PC-3 (cell line): ENCODE data around the gene MAMDC2. TPM values are rescaled to one million over a fixed set of nuclear protein-coding genes. Genes with fewer than 3 reads are reported as not detected.

Experiments
- ATAC-seq: fragments of 200-7000 bp; cut with Tn5 transposase; 2 replicates; pipeline ENCODE4 v1.9.1; 2020; ENCODE audit warnings: mild to moderate bottlenecking, moderate library complexity
- BruUV-seq: library from RNA; stranded (reverse); fragments of 400-500 nt; replicated peaks from 2 replicates; lab custom pipeline; 2021; lab: Mats Ljungman, UMichigan
- CTCF ChIA-PET: fragments of 300-600 bp; sonication (Branson Sonifier 250); formaldehyde crosslinking; loops from one replicate; lab custom pipeline; 2022; ENCODE audit warnings: antibody characterized with exemption; lab: Charles Lee
- POLR2A ChIA-PET: fragments of 300-600 bp; sonication (Branson Sonifier 250); formaldehyde crosslinking; loops from one replicate; lab custom pipeline; 2022; ENCODE audit warnings: antibody characterized with exemption; ENCODE audit not compliant: unreplicated experiment; lab: Charles Lee
- DNase-seq: peaks from one replicate; pipeline ENCODE4 v3.0.0-alpha.2; 2015
- H2AFZ ChIP-seq: fragments of 300-600 bp; sonication (generic); 2 replicates; pipeline ENCODE4 v1.6.0; 2016; ENCODE audit warnings: antibody characterized with exemption, low read length
- H3F3A ChIP-seq: fragments of 300-600 bp; sonication (generic); one replicate; pipeline ENCODE4 v1.6.0; 2017; ENCODE audit warnings: antibody characterized with exemption, low read length, control low read depth, mild to moderate bottlenecking; ENCODE audit not compliant: unreplicated experiment
- H3K27ac ChIP-seq: fragments of 300-600 bp; sonication (generic); 2 replicates; pipeline ENCODE4 v1.5.1; 2016; ENCODE audit warnings: mild to moderate bottlenecking, low read length
- H3K27me3 ChIP-seq: fragments of 300-600 bp; sonication (generic); 2 replicates; pipeline ENCODE4 v1.6.1; 2016; ENCODE audit warnings: low read length, mixed read lengths
- H3K36me3 ChIP-seq: fragments of 300-600 bp; sonication (generic); 2 replicates; pipeline ENCODE4 v1.6.1; 2016; ENCODE audit warnings: low read depth, mixed run types, low read length, mixed read lengths
- H3K4me1 ChIP-seq: fragments of 300-600 bp; sonication (generic); 2 replicates; pipeline ENCODE4 v1.5.1; 2016; ENCODE audit warnings: low read length; ENCODE audit not compliant: insufficient read depth
- H3K4me2 ChIP-seq: fragments of 300-600 bp; sonication (generic); 2 replicates; pipeline ENCODE4 v1.6.0; 2016; ENCODE audit warnings: low read length
- H3K4me3 ChIP-seq: fragments of 300-600 bp; sonication (generic); 2 replicates; pipeline ENCODE4 v1.5.1; 2016; ENCODE audit warnings: mild to moderate bottlenecking, low read length, mixed read lengths
- H3K79me2 ChIP-seq: fragments of 300-600 bp; sonication (generic); 2 replicates; pipeline ENCODE4 v1.6.1; 2017; ENCODE audit warnings: low read length, mixed read lengths
- H3K9ac ChIP-seq: fragments of 300-600 bp; sonication (generic); 2 replicates; pipeline ENCODE4 v1.6.0; 2016; ENCODE audit warnings: mild to moderate bottlenecking, low read length
- H3K9me2 ChIP-seq: fragments of 300-600 bp; sonication (generic); replicated peaks from 2 replicates; pipeline ENCODE4 v1.6.1; 2016; ENCODE audit warnings: mixed run types, low read length, mixed read lengths
- H3K9me3 ChIP-seq: fragments of 300-600 bp; sonication (generic); 2 replicates; pipeline ENCODE4 v1.6.1; 2016; ENCODE audit warnings: low read length, mixed read lengths
- H4K20me1 ChIP-seq: fragments of 300-600 bp; sonication (generic); 2 replicates; pipeline ENCODE4 v1.6.1; 2016; ENCODE audit warnings: low read length, mixed read lengths
- EZH2 ChIP-seq: fragments of 300-600 bp; sonication (generic); IDR thresholded peaks from one replicate; pipeline ENCODE4 v1.6.1; 2017; ENCODE audit warnings: antibody characterized with exemption, mild to moderate bottlenecking, low read length; ENCODE audit not compliant: unreplicated experiment
- EZH2phosphoT487 ChIP-seq: fragments of 300-600 bp; sonication (generic); IDR thresholded peaks from 2 replicates; pipeline ENCODE4 v1.6.1; 2018; ENCODE audit warnings: mild to moderate bottlenecking, antibody characterized with exemption, low read length, borderline replicate concordance
- intact Hi-C: fragments of 100-400 bp; cut with micrococcal nuclease; formaldehyde crosslinking; loops from 2 replicates; pipeline ENCODE4 v1.9.0; 2023
- total RNA-seq: library from RNA; depleted of rRNA; stranded (reverse); fragments of >200 nt; gene quantifications from 2 replicates; pipeline ENCODE4 v1.2.3, GENCODE V29; 2014
- TF ChIP-seq, protein P1 (sequence below): fragments of 300-600 bp; sonication (generic); conservative IDR thresholded peaks from 2 replicates; pipeline ENCODE4 v1.5.1; 2017; ENCODE audit warnings: antibody characterized with exemption, low read depth, mild to moderate bottlenecking, low read length

MAMDC2 gene
- total RNA-seq, 1 experiment from 2014 or later = not detected

DNA sequence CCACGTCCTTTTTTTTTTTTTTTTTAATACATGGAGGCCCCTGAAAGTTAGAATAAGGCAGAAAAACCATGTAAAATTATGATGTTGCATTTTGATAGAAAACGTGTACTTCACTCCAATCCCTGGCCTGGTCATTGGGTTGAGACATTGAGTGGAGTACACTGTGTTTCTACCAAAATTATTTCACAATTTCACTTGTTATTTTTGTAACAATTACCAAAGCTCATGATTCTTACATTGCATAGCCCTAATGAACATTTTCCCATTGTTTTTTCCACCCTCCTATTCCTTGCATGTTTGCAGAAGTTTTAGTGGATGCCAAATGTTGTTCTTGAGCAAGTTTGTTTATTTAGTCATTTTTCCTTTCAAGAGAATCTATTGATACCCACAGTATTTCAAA lies 21.9 kb downstream of the MAMDC2 start:
- no peak overlapping the region for H3K4me2 ChIP-seq
- TF ChIP-seq, protein P1, sequence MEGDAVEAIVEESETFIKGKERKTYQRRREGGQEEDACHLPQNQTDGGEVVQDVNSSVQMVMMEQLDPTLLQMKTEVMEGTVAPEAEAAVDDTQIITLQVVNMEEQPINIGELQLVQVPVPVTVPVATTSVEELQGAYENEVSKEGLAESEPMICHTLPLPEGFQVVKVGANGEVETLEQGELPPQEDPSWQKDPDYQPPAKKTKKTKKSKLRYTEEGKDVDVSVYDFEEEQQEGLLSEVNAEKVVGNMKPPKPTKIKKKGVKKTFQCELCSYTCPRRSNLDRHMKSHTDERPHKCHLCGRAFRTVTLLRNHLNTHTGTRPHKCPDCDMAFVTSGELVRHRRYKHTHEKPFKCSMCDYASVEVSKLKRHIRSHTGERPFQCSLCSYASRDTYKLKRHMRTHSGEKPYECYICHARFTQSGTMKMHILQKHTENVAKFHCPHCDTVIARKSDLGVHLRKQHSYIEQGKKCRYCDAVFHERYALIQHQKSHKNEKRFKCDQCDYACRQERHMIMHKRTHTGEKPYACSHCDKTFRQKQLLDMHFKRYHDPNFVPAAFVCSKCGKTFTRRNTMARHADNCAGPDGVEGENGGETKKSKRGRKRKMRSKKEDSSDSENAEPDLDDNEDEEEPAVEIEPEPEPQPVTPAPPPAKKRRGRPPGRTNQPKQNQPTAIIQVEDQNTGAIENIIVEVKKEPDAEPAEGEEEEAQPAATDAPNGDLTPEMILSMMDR = no peak
- TF ChIP-seq EZH2phosphoT487 (no peak), EZH2 (no peak)
- H3K27ac ChIP-seq = no peak overlapping the region
- ATAC-seq (no peak), DNase-seq (no peak)
- no peak overlapping the region for H3K9ac ChIP-seq
- H3F3A ChIP-seq = no peaks in the 10 kb centered on the region
- no peak overlapping the region for H2AFZ ChIP-seq
- no peaks in the 10 kb centered on the region for H3K79me2 ChIP-seq
- H3K9me3 ChIP-seq = no peaks in the 10 kb centered on the region
- H3K4me1 ChIP-seq = no peaks in the 10 kb centered on the region
- H3K4me3 ChIP-seq = no peak overlapping the region
- intact Hi-C loops = no loop called here
- ChIA-PET POLR2A (no interaction called here), CTCF (no interaction called here)
- H3K27me3 ChIP-seq = peaks cover 14% of the 10 kb centered on the region; the same call in 1 of the 2 replicates
- no peaks in the 10 kb centered on the region for H3K9me2 ChIP-seq
- BruUV-seq = no TSS peak
- H3K36me3 ChIP-seq = no peaks in the 10 kb centered on the region
- H4K20me1 ChIP-seq = no peaks in the 10 kb centered on the region

DNA sequence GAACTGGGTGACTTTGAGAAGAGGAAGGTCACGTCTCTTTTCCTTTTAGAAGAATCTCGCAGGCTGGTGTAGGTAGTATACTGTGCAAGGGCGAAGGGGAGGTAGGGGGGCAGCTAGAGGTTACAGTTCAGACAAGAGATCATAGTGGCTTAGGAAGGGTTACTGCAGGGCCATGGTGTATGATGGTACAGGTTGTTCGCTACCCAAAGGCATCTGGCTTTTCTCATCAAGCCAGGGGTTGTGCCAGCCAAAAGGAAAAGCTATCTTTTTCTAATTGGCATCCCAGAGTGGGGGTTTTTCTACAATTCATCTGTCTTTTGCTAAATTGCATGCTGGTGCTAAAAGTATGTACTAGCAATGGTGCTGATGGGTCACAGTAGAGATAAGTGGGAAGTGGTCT lies 22.8 kb downstream of the MAMDC2 start:
- Histone ChIP-seq H3K4me3 (no peak overlapping the region), H3K9me2 (no peaks in the 10 kb centered on the region), H3K27ac (no peak overlapping the region), H3F3A (no peaks in the 10 kb centered on the region), H3K4me1 (no peaks in the 10 kb centered on the region), H4K20me1 (no peaks in the 10 kb centered on the region), H3K9me3 (no peaks in the 10 kb centered on the region), H3K4me2 (no peak overlapping the region), H3K9ac (no peak overlapping the region), H3K79me2 (no peaks in the 10 kb centered on the region), H3K36me3 (no peaks in the 10 kb centered on the region), H2AFZ (no peak overlapping the region), H3K27me3 (peaks cover 14% of the 10 kb centered on the region; the same call in 1 of the 2 replicates)
- CTCF ChIA-PET = no interaction called here
- no peak for DNase-seq
- POLR2A ChIA-PET = no interaction called here
- TF ChIP-seq EZH2 (no peak), EZH2phosphoT487 (no peak)
- TF ChIP-seq, protein P1 = no peak
- intact Hi-C loops = no loop called here
- BruUV-seq = no TSS peak
- ATAC-seq = no peak

DNA sequence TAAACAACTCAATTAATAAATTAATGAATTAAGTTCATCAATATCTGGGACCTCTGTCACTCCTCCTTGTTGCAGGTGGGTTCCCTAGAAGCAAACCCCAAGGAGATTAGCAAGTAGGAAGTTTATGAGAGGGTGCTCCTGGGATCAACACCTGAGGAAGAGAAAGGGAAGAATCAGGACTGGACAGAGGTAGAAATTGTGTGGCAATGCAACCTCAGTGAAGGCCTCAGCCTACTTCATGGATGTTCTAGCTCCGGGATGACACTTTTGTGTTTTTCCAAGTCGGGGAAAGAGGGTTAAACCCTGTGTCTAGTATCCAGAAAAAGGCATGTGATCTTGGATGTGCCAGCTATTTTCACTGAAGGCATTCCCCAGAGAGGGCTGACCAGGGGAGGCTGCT lies 23.2 kb downstream of the MAMDC2 start:
- DNase-seq = no peak
- POLR2A ChIA-PET = no interaction called here
- Histone ChIP-seq H3K4me2 (no peak overlapping the region), H3K9ac (no peak overlapping the region), H3K4me3 (no peak overlapping the region), H3K9me2 (no peaks in the 10 kb centered on the region), H3K27ac (no peak overlapping the region), H4K20me1 (no peaks in the 10 kb centered on the region), H3K27me3 (peaks cover 14% of the 10 kb centered on the region; the same call in 1 of the 2 replicates), H3K79me2 (no peaks in the 10 kb centered on the region), H3F3A (no peaks in the 10 kb centered on the region), H2AFZ (no peak overlapping the region), H3K4me1 (no peaks in the 10 kb centered on the region), H3K36me3 (no peaks in the 10 kb centered on the region), H3K9me3 (no peaks in the 10 kb centered on the region)
- CTCF ChIA-PET = no interaction called here
- BruUV-seq = no TSS peak
- no peak for TF ChIP-seq EZH2phosphoT487
- no peak for TF ChIP-seq EZH2
- TF ChIP-seq, protein P1 = no peak
- ATAC-seq = no peak
- intact Hi-C loops = no loop called here
